ENCODE data around the gene CPAMD8. TPM values are rescaled to one million over a fixed set of nuclear protein-coding genes. Genes with fewer than 3 reads are reported as not detected.

CPAMD8 gene
- total and polyA plus RNA-seq, 2 of the 8 experiments (the other 6 are each of a cell fraction or from before 2014, with no cell fraction given) = 6.1 to 9.2 TPM

- H4K20me1 ChIP-seq (replicated peaks in 1 of 2; ENCODE audit: control insufficient read depth in 1 of 2, insufficient read depth in 2 of 2, low read length in 2 of 2) = peaks cover 24 to 33% of the 10 kb centered on the region in 2 experiments
- H3K9ac ChIP-seq (replicated peaks in 1 of 4; ENCODE audit: extremely low read depth in 1 of 4, low read depth in 3 of 4, low read length in 3 of 4) = peak overlapping the region in 3 of 4 experiments; percentile 25 to 96 (median 93); a peak in 3 of 7 replicates
- H2AFZ ChIP-seq (ENCODE audit: low read length) = no peak overlapping the region
- no peak overlapping the region for H3K14ac ChIP-seq (ENCODE audit: insufficient read length)
- H3K23me2 ChIP-seq (ENCODE audit: low read depth, low read length) = peaks cover 17% of the 10 kb centered on the region
- no peak overlapping the region for H2BK5ac ChIP-seq (ENCODE audit: low read depth, low read length)
- 0 out of 2 replicates have a peak overlapping the region, but pooled peaks have one; percentile 14 for H2BK15ac ChIP-seq (ENCODE audit: low read length)
- no peak overlapping the region for H3K4ac ChIP-seq (replicated peaks; ENCODE audit: insufficient read length, low read depth, low read length)
- FAIRE-seq (no peak), DNase-seq (ENCODE audit: low read depth in 1 of 2, low spot score in 2 of 2) (no peak)
- peaks cover under 1 to 13% (median 9%) of the 10 kb centered on the region in 4 experiments for H3K4me1 ChIP-seq (replicated peaks in 1 of 4; ENCODE audit: control insufficient read depth in 3 of 4, insufficient read depth in 4 of 4, low read length in 3 of 4)
- H2BK12ac ChIP-seq (ENCODE audit: low read depth, low read length) = no peak overlapping the region
- no peak overlapping the region for H2AK5ac ChIP-seq (ENCODE audit: low read depth, low read length)
- H4K5ac ChIP-seq (ENCODE audit: insufficient read length, low read depth, low read length) = no peak overlapping the region
- peak; percentile 76 for TF ChIP-seq MAFK (IDR thresholded peaks at IDR 0.05; ENCODE audit: low read depth, low read length)
- TF ChIP-seq SIN3A (conservative IDR thresholded peaks at IDR 0.05 in 1 of 2, IDR thresholded peaks at IDR 0.05 in 1 of 2; ENCODE audit: low read depth in 1 of 2, low read length in 2 of 2) = no peak
- TF ChIP-seq BACH1 (IDR thresholded peaks at IDR 0.05; ENCODE audit: low read length) = peak; percentile 84
- ChIA-PET POLR2A (ENCODE audit: partially characterized antibody) (interaction anchor here (0.6 to 2.4 kb wide), 9 partner anchors 18 to 219 kb away, joined by 3 to 13 read pairs (median 4); partner anchors contain the start of genes OCEL1 and USE1), CTCF (ENCODE audit: partially characterized antibody) (no interaction called here)
- no peak overlapping the region for H3K23ac ChIP-seq (ENCODE audit: insufficient read length)
- H3K36me3 ChIP-seq (ENCODE audit: control insufficient read depth in 2 of 4, insufficient read depth in 4 of 4, low read length in 3 of 4) = peaks cover 0 to 18% (median 3%) of the 10 kb centered on the region in 4 experiments; a peak in 5 of 8 replicates
- H4K91ac ChIP-seq (replicated peaks; ENCODE audit: insufficient read length, low read length) = no peak overlapping the region
- H3K4me2 ChIP-seq (ENCODE audit: insufficient read depth in 1 of 2, low read depth in 2 of 2, low read length in 2 of 2) = peak overlapping the region; percentile 78 to 91
- H3K56ac ChIP-seq (replicated peaks; ENCODE audit: insufficient read length, low read depth, low read length) = no peak overlapping the region
- no peaks in the 10 kb centered on the region for H3K27me3 ChIP-seq (replicated peaks in 1 of 4; ENCODE audit: control insufficient read depth in 3 of 4, extremely low read depth in 1 of 4, insufficient read depth in 3 of 4, low read length in 3 of 4)
- peaks cover 24% of the 10 kb centered on the region for H3K79me1 ChIP-seq (ENCODE audit: low read depth, low read length)
- H2BK120ac ChIP-seq (replicated peaks; ENCODE audit: low read depth, low read length) = no peak overlapping the region
- no peak overlapping the region for H3K18ac ChIP-seq (ENCODE audit: extremely low read depth, low read length)
- no peak overlapping the region for H2BK20ac ChIP-seq (ENCODE audit: low read length)
- H3K9me3 ChIP-seq (ENCODE audit: insufficient read depth in 2 of 2, low read depth in 1 of 2, low read length in 1 of 2) = no peaks in the 10 kb centered on the region
- H3K27ac ChIP-seq (ENCODE audit: low read depth, low read length) = no peak overlapping the region
- WGBS, 2 experiments (ENCODE audit: extremely low coverage in 1 of 2, insufficient coverage in 1 of 2, insufficient read length in 1 of 2, insufficient replicate concordance in 2 of 2, low coverage in 1 of 2, low lambda C conversion rate in 2 of 2, missing lambda C conversion rate in 1 of 2) = 46% methylated on average over 18 of the region's 18 CpGs; no CpG with 5 or more reads in 1 of the 2 experiments
- H3K79me2 ChIP-seq (ENCODE audit: control insufficient read depth in 1 of 2, insufficient read depth in 2 of 2, low read length in 2 of 2) = peaks cover 4 to 51% of the 10 kb centered on the region in 2 experiments; a peak in 3 of 4 replicates
- H4K8ac ChIP-seq (ENCODE audit: extremely low read depth, insufficient read depth, low read length) = no peak overlapping the region
- peak overlapping the region; percentile 71 to 96 (median 75) for H3K4me3 ChIP-seq (ENCODE audit: extremely low read depth in 1 of 4, insufficient read depth in 2 of 4, low read depth in 3 of 4, low read length in 4 of 4)
These were observed 47.4 kb upstream of the CPAMD8 start for GRCh38 chr19:17073869-17074633.

All from H1 (cell line).